Measurements from ENCODE around the gene MYG1. TPM values are rescaled to one million over a fixed set of nuclear protein-coding genes. Genes with fewer than 3 reads are reported as not detected.

MYG1 gene
- total and polyA plus RNA-seq, 2 of the 4 experiments (the other 2 are of a cell fraction) = 49.8 to 63.7 TPM

GRCh38 chr12:53274445-53274844 lies 25.1 kb upstream of the MYG1 start:
- no peak overlapping the region for H2AFZ ChIP-seq (replicated peaks; ENCODE audit: low read length, poor library complexity)
- ChIA-PET POLR2A (ENCODE audit: unreplicated experiment) (no interaction called here), CTCF (no interaction called here)
- no peak overlapping the region for H3K56ac ChIP-seq (ENCODE audit: extremely low read depth, insufficient read depth, low read length)
- H3K9me1 ChIP-seq (ENCODE audit: insufficient read depth, low read length) = peaks cover 12% of the 10 kb centered on the region
- H4K8ac ChIP-seq (ENCODE audit: low read depth in 2 of 2, low read length in 2 of 2) = no peak overlapping the region
- WGBS, 2 experiments (ENCODE audit: extremely low coverage in 2 of 2, insufficient read length in 1 of 2) = no CpG with 5 or more reads among the region's 5 CpGs
- no peak overlapping the region for H2BK20ac ChIP-seq (ENCODE audit: low read depth, low read length)
- no peaks in the 10 kb centered on the region; the same call in 1 of the 2 replicates for H4K20me1 ChIP-seq (ENCODE audit: insufficient read depth, low read length)
- intact Hi-C loops (cut with micrococcal nuclease) (no loop called here), in situ Hi-C loops (cut with MboI; ENCODE audit: low sequenced_read_pairs) (no loop called here), dilution Hi-C loops (cut with HindIII; ENCODE audit: low sequenced_read_pairs, unreplicated experiment) (no loop called here)
- H2BK120ac ChIP-seq (ENCODE audit: low read depth, low read length) = no peak overlapping the region
- no peak overlapping the region for H3K27ac ChIP-seq (ENCODE audit: insufficient read depth, low read length)
- no peak overlapping the region for H2AK9ac ChIP-seq (replicated peaks; ENCODE audit: low read depth, low read length, poor library complexity)
- H3K18ac ChIP-seq (ENCODE audit: low read depth, low read length) = no peak overlapping the region
- H3K4me3 ChIP-seq (ENCODE audit: insufficient read depth, low read depth, low read length) = no peak overlapping the region
- H3K9me3 ChIP-seq (ENCODE audit: control insufficient read depth, insufficient read depth, low read length) = no peaks in the 10 kb centered on the region
- no peaks in the 10 kb centered on the region; the same call in 1 of the 2 replicates for H3K4me1 ChIP-seq (ENCODE audit: control insufficient read depth, insufficient read depth, low read length)
- H3K36me3 ChIP-seq (ENCODE audit: control insufficient read depth, insufficient read depth, low read length) = peaks cover 6% of the 10 kb centered on the region
- no peak overlapping the region for H3K4ac ChIP-seq (ENCODE audit: low read depth, low read length)
- no peak overlapping the region for H4K5ac ChIP-seq (ENCODE audit: low read depth, low read length)
- H3K27me3 ChIP-seq (ENCODE audit: control insufficient read depth, insufficient read depth, low read length) = no peaks in the 10 kb centered on the region
- H3K14ac ChIP-seq (replicated peaks; ENCODE audit: low read depth, low read length) = no peak overlapping the region
- no peak overlapping the region for H4K91ac ChIP-seq (ENCODE audit: insufficient read depth, low read depth, low read length)
- no peak overlapping the region for H3K23ac ChIP-seq (ENCODE audit: low read depth, low read length)
- H3K79me1 ChIP-seq (ENCODE audit: low read depth in 1 of 2, low read length in 2 of 2) = peaks cover 21 to 43% of the 10 kb centered on the region in 2 experiments
- no peak overlapping the region for H3K9ac ChIP-seq (ENCODE audit: low read depth, low read length)
- DNase-seq (no peak), ATAC-seq (ENCODE audit: low read depth) (no peak)
- H2AK5ac ChIP-seq (ENCODE audit: low read depth, low read length) = no peak overlapping the region
- no TSS peak for BruUV-seq (replicated peaks)
- no peak for TF ChIP-seq MAZ (IDR thresholded peaks at IDR 0.05; ENCODE audit: borderline replicate concordance, low read depth, low read length)
- TF ChIP-seq CEBPB (IDR thresholded peaks at IDR 0.05; ENCODE audit: low read depth, low read length) = no peak
- H3K4me2 ChIP-seq (ENCODE audit: low read depth, low read length) = no peak overlapping the region
- no peak overlapping the region for H2BK15ac ChIP-seq (ENCODE audit: low read depth, low read length)
- no peak overlapping the region for H2BK5ac ChIP-seq (ENCODE audit: low read depth, low read length, poor library complexity, severe bottlenecking)

Measured in IMR-90 (cell line).